Mesendoderm (in vitro differentiated cells): ENCODE data around the gene TMEM217.
A peak's percentile ranks its signal among the peaks of the same experiment; 100 is the strongest.

Source experiments
- DNase-seq: peaks from one replicate; pipeline ENCODE4 v3.0.0; 2013
- H2AK5ac ChIP-seq: 2 replicates; pipeline ENCODE4 v1.6.1; 2013; ENCODE audit warnings: low read length, inconsistent platforms
- H2BK120ac ChIP-seq: 2 replicates; pipeline ENCODE4 v1.6.1; 2013; ENCODE audit warnings: low read depth, mild to moderate bottlenecking, low read length, moderate library complexity, mixed read lengths
- H2BK15ac ChIP-seq: replicated peaks from 2 replicates; pipeline ENCODE4 v1.6.1; 2013; ENCODE audit warnings: low read depth, mild to moderate bottlenecking, moderate library complexity
- H2BK5ac ChIP-seq: 2 replicates; pipeline ENCODE4 v1.6.1; 2013; ENCODE audit warnings: low read length, inconsistent platforms
- H3K18ac ChIP-seq: 2 replicates; pipeline ENCODE4 v1.6.1; 2013; ENCODE audit warnings: mild to moderate bottlenecking, low read length, mixed read lengths
- H3K23ac ChIP-seq: one replicate; pipeline ENCODE4 v1.6.1; 2013; ENCODE audit warnings: low read length
- H3K27ac ChIP-seq: 2 replicates; pipeline ENCODE4 v1.5.1; 2013; ENCODE audit warnings: low read depth, mild to moderate bottlenecking, inconsistent platforms, low read length, moderate library complexity
- H3K27me3 ChIP-seq: 2 replicates; pipeline ENCODE4 v1.6.1; 2013; ENCODE audit warnings: low read length, control low read depth, mild to moderate bottlenecking, inconsistent platforms; ENCODE audit not compliant: insufficient read depth, poor library complexity
- H3K36me3 ChIP-seq: 2 replicates; pipeline ENCODE4 v1.6.1; 2013; ENCODE audit warnings: low read length, inconsistent platforms; ENCODE audit not compliant: control insufficient read depth, insufficient read depth
- H3K4ac ChIP-seq: one replicate; pipeline ENCODE4 v1.6.1; 2013; ENCODE audit warnings: low read depth, mild to moderate bottlenecking, low read length, moderate library complexity
- H3K4me1 ChIP-seq: 2 replicates; pipeline ENCODE4 v1.6.1; 2013; ENCODE audit warnings: low read depth, low read length, inconsistent platforms; ENCODE audit not compliant: control insufficient read depth
- H3K4me2 ChIP-seq: 2 replicates; pipeline ENCODE4 v1.6.1; 2013; ENCODE audit warnings: low read length
- H3K4me3 ChIP-seq: 2 replicates; pipeline ENCODE4 v1.5.1; 2013; ENCODE audit warnings: mild to moderate bottlenecking, low read length
- H3K56ac ChIP-seq: one replicate; pipeline ENCODE4 v1.6.1; 2013; ENCODE audit warnings: low read length
- H3K79me1 ChIP-seq: 2 replicates; pipeline ENCODE4 v1.6.1; 2013; ENCODE audit warnings: low read length, inconsistent platforms
- H3K79me2 ChIP-seq: 2 replicates; pipeline ENCODE4 v1.6.1; 2013; ENCODE audit warnings: mild to moderate bottlenecking, low read length; ENCODE audit not compliant: control insufficient read depth, insufficient read depth
- H3K9ac ChIP-seq: 2 replicates; pipeline ENCODE4 v1.6.1; 2013; ENCODE audit warnings: low read length, inconsistent platforms
- H4K5ac ChIP-seq: one replicate; pipeline ENCODE4 v1.6.1; 2013; ENCODE audit warnings: low read length
- H4K8ac ChIP-seq: one replicate; pipeline ENCODE4 v1.6.1; 2013; ENCODE audit warnings: low read depth, mild to moderate bottlenecking, control low read depth, low read length, moderate library complexity
- WGBS: extraction: QIAGEN DNeasy Blood & Tissue Kit; methylation state at CpG from one replicate; pipeline ENCODE4 v1.1.7; 2013; ENCODE audit warnings: low lambda C conversion rate, missing lambda C conversion rate; ENCODE audit not compliant: insufficient coverage; ENCODE audit errors: extremely low coverage; 5-methylcytosine and 5-hydroxymethylcytosine counted together

The TMEM217 gene

DNA sequence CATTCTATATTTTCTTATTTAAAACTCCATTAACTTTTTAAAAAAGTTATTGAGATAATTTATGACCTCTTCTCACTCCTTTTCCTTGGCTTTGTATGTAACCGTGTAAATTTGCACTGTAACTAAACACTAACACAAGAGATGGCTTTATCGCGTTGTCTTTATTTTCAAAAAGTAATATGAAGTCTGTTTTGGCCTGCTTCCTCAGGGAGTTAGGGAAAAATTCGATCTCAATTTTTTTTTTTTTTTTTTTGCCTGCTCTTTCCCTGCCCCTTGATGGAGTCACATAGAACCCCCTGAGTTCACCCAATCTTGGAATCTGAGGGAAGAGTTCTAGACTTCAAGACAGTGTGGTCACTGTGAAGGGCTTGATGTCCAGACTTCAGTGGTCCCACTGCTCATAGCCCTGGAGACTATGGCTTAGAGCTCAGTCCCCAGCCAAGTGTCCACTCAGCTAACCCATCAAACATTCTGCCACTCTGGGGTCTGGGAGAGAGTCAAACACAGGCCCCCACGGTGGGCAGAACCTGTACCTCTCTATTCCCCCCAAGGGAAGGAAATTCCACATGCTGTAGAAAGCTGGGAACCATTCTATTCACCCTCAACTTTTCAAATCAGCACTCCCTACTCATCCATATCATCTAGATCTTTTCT lies 16.0 kb downstream of the TMEM217 start:
- no peak overlapping the region for H4K5ac ChIP-seq
- no CpG with 5 or more reads among the region's 5 CpGs for WGBS
- H3K23ac ChIP-seq: no peak overlapping the region
- no peak overlapping the region for H3K56ac ChIP-seq
- H3K4me3 ChIP-seq: no peak overlapping the region
- no peaks in the 10 kb centered on the region for H3K36me3 ChIP-seq
- H3K79me1 ChIP-seq: no peaks in the 10 kb centered on the region
- no peak overlapping the region for H3K4me2 ChIP-seq
- H3K4me1 ChIP-seq: no peaks in the 10 kb centered on the region
- no peaks in the 10 kb centered on the region for H3K27me3 ChIP-seq
- H2BK120ac ChIP-seq: no peak overlapping the region
- H3K79me2 ChIP-seq: no peaks in the 10 kb centered on the region
- H3K18ac ChIP-seq: no peak overlapping the region
- no peak for DNase-seq
- H2BK15ac ChIP-seq: no peak overlapping the region
- no peak overlapping the region for H4K8ac ChIP-seq
- H3K4ac ChIP-seq: peak overlapping the region; percentile 43
- H3K27ac ChIP-seq: peak overlapping the region; percentile 59
- H3K9ac ChIP-seq: no peak overlapping the region
- H2AK5ac ChIP-seq: no peak overlapping the region
- no peak overlapping the region for H2BK5ac ChIP-seq

DNA sequence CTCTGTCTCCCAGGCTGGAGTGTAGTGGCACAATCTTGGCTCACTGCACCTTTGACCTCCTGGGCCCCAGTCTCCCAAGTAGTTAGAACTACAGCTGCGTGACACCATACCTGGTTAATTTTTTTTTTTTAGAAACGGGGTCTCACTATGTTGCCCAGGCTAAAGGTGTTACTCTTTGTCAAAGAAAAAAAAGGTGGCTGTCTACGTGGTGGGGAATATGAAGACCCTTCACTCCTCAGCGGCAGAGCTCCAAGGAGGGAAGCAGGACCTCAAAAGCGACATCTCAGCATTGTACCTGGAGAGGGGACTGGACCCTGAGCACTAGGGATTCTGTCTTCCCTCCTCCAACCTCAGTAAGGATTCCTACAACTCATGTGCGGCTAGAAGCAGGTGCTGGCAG lies 16.8 kb downstream of the TMEM217 start:
- no peak overlapping the region for H3K9ac ChIP-seq
- H3K4ac ChIP-seq: no peak overlapping the region
- no peaks in the 10 kb centered on the region for H3K27me3 ChIP-seq
- no peak overlapping the region for H3K56ac ChIP-seq
- no peak overlapping the region for H3K4me2 ChIP-seq
- no peak overlapping the region for H3K23ac ChIP-seq
- no CpG with 5 or more reads among the region's 6 CpGs for WGBS
- H3K36me3 ChIP-seq: no peaks in the 10 kb centered on the region
- H3K4me3 ChIP-seq: no peak overlapping the region
- H3K79me2 ChIP-seq: no peaks in the 10 kb centered on the region
- no peak overlapping the region for H2AK5ac ChIP-seq
- H2BK120ac ChIP-seq: no peak overlapping the region
- H4K5ac ChIP-seq: no peak overlapping the region
- no peak overlapping the region for H2BK15ac ChIP-seq
- H3K18ac ChIP-seq: no peak overlapping the region
- no peak overlapping the region for H2BK5ac ChIP-seq
- no peak overlapping the region for H3K27ac ChIP-seq
- no peak for DNase-seq
- H3K79me1 ChIP-seq: no peaks in the 10 kb centered on the region
- no peaks in the 10 kb centered on the region for H3K4me1 ChIP-seq
- H4K8ac ChIP-seq: no peak overlapping the region

DNA sequence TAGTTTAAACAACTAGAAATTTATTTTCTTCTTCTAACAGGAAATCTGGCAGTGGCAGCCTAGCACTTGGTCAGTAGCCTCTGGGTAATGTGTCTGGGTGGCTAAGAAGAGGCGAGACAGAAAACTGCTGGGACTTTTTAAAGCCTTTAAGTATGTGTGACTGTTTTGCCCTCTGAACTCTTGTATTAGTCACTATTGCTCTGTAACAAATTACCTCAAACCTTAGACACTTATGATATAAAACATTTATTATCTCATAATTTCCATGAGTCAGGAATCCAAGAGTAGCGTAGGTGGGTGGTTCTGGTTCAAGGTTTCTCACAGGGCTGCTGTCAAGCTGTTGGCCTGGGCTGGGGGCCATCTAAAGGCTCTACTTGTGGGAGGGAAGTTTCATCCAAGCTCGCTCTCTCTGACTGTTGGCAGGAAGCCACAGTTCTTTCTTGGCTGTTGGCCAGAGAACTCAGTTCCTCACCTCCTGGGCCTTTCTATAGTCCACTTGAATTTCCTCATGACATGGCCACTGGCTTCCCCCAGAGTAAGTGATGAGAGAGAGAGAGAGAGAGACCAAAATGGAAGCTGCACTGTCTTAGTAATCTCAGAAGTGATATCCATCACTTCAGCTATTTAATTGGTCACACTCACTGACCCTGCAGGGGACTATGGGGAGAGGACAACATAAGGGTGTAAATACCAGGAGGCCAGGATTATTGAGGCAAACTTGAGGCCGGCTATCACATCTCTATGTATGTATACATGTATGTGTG lies 17.8 kb downstream of the TMEM217 start:
- no peak overlapping the region for H3K27ac ChIP-seq
- H3K4me3 ChIP-seq: no peak overlapping the region

DNA sequence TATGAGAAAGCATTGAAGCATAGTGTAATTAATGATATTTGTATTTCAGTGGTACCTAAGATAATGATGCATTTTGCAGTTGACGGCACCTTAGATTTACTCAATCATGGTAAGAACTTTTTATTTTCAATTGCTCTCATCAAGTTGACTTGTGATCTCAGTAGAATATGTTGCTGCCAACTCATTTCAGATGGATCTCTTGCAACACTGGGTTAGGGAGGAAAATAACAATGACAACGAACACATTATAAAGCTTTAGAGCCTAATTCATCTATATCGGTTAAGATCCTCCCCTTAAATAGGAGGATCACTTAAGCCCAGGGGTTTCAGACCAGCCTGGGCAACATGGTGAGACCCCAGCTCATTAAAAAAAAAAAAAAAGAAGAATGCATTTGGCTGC lies 18.4 kb downstream of the TMEM217 start:
- H3K27ac ChIP-seq: no peak overlapping the region
- no peak overlapping the region for H3K9ac ChIP-seq
- no peak overlapping the region for H4K8ac ChIP-seq
- no peak overlapping the region for H3K23ac ChIP-seq
- no peaks in the 10 kb centered on the region for H3K79me1 ChIP-seq
- no peak overlapping the region for H3K4ac ChIP-seq
- no peak overlapping the region for H2AK5ac ChIP-seq
- H3K27me3 ChIP-seq: no peaks in the 10 kb centered on the region
- WGBS: no CpG with 5 or more reads among the region's 3 CpGs
- no peak overlapping the region for H2BK15ac ChIP-seq
- no peaks in the 10 kb centered on the region for H3K79me2 ChIP-seq
- no peak overlapping the region for H4K5ac ChIP-seq
- no peaks in the 10 kb centered on the region for H3K36me3 ChIP-seq
- H3K4me1 ChIP-seq: no peaks in the 10 kb centered on the region
- no peak for DNase-seq
- H2BK120ac ChIP-seq: no peak overlapping the region
- H3K4me3 ChIP-seq: no peak overlapping the region
- H3K18ac ChIP-seq: no peak overlapping the region
- H3K56ac ChIP-seq: no peak overlapping the region
- H2BK5ac ChIP-seq: no peak overlapping the region
- H3K4me2 ChIP-seq: no peak overlapping the region

More for the DNA sequence above, 17.8 kb downstream of the TMEM217 start:
- Histone ChIP-seq H4K5ac (no peak overlapping the region), H2BK120ac (no peak overlapping the region), H3K9ac (no peak overlapping the region), H4K8ac (no peak overlapping the region), H3K79me1 (no peaks in the 10 kb centered on the region), H3K79me2 (no peaks in the 10 kb centered on the region), H2BK15ac (no peak overlapping the region), H3K4me2 (no peak overlapping the region), H2BK5ac (no peak overlapping the region), H3K23ac (no peak overlapping the region), H3K56ac (no peak overlapping the region), H3K4me1 (no peaks in the 10 kb centered on the region), H3K36me3 (no peaks in the 10 kb centered on the region), H2AK5ac (no peak overlapping the region), H3K18ac (no peak overlapping the region), H3K4ac (no peak overlapping the region), H3K27me3 (no peaks in the 10 kb centered on the region)
- DNase-seq: no peak
- WGBS: no CpG with 5 or more reads among the region's 4 CpGs

DNA sequence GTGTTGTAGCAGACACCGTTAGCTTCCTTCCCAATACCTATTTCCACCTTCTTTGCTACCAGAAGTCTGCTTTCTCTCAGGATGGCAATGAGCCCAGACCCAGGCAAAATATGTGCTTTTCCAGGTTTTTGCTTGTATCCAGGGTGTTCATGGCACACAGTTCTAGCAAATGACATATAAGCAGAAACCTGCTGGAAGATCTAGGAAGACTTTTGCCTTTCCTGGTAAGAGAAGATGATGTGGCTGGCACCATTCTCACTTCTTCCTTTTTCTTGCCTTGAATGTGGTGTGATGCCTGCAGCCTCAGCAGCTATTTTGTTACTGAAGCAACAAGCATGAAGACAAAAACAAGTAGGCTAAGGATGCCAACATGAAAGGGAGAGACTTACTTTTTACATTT lies 19.6 kb downstream of the TMEM217 start:
- Histone ChIP-seq H2BK15ac (no peak overlapping the region), H2AK5ac (no peak overlapping the region), H3K4ac (no peak overlapping the region), H3K27me3 (no peaks in the 10 kb centered on the region), H3K4me3 (no peak overlapping the region), H3K79me1 (no peaks in the 10 kb centered on the region), H2BK120ac (no peak overlapping the region), H3K4me1 (no peaks in the 10 kb centered on the region), H3K23ac (no peak overlapping the region), H3K79me2 (no peaks in the 10 kb centered on the region), H3K18ac (no peak overlapping the region), H4K5ac (no peak overlapping the region), H3K36me3 (no peaks in the 10 kb centered on the region), H2BK5ac (no peak overlapping the region), H3K56ac (no peak overlapping the region), H4K8ac (no peak overlapping the region), H3K4me2 (no peak overlapping the region), H3K9ac (no peak overlapping the region), H3K27ac (no peak overlapping the region)
- no peak for DNase-seq
- no CpG with 5 or more reads among the region's 1 CpG for WGBS

DNA sequence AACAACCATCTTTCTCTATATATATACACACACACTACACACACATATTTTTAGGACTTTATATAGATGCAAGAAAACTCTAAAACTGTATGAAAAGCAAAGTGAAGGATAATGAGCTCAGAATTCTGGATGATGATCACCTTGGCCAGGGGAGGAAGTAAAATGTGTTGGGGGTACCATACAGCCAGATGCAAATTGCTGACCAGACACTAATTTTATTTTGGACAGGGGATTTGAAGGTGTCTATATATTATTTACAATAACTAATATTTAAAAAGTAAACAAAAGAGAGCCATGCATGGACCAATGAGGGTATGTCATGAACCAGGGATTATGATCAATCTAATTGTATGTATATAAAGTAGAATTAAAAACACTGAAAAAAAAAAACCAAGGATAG lies 20.2 kb downstream of the TMEM217 start:
- Histone ChIP-seq H4K8ac (no peak overlapping the region), H2BK15ac (no peak overlapping the region), H3K4ac (no peak overlapping the region), H2AK5ac (no peak overlapping the region), H2BK120ac (no peak overlapping the region), H3K27me3 (no peaks in the 10 kb centered on the region), H3K23ac (no peak overlapping the region), H3K79me2 (no peaks in the 10 kb centered on the region), H3K4me3 (no peak overlapping the region), H3K4me1 (no peaks in the 10 kb centered on the region), H3K9ac (no peak overlapping the region), H3K56ac (no peak overlapping the region), H4K5ac (no peak overlapping the region), H3K27ac (no peak overlapping the region), H3K36me3 (no peaks in the 10 kb centered on the region), H3K4me2 (no peak overlapping the region), H3K79me1 (no peaks in the 10 kb centered on the region), H3K18ac (no peak overlapping the region), H2BK5ac (no peak overlapping the region)
- DNase-seq: no peak
